Heart left ventricle (tissue), 13 donors: ENCODE data around the gene P2RY12.

Experiments
- CTCF ChIP-seq, 12 donors: fragments of 200-600 bp; sonication (generic) in 4 of 12; IDR thresholded peaks; one replicate each; pipeline versions ENCODE4 v1.5.0 to v1.8.0; 2018 to 2022; ENCODE audit warnings: antibody characterized with exemption in 12 of 12, mild to moderate bottlenecking in 5 of 12
- POLR2A ChIP-seq, 2 donors: fragments of 450-650 bp; IDR thresholded peaks; one replicate each; pipeline ENCODE4 v1.6.1; 2017; ENCODE audit warnings: antibody characterized with exemption in 2 of 2, mild to moderate bottlenecking in 2 of 2, moderate library complexity in 2 of 2
- donor health status: ischemic (EF 13 %, LVEDD 7.1; RV severe dilation, severe dysfunction).
- donor health status: DM: no; HTN: yes; CAD: no.
- donor health status: DM: no; HTN: no; CAD: no.
- donor health status: ischemic (EF 25% LVEDD 6.9; RV normal size, moderate dysfunction).
- donor health status: ischemic (EF 25% LVEDD 5.7; RV mildly dilated, moderate dysfunction).
- donor health status: ischemic (EF 35%, LVEDD 5.7; RV mildly dilated, moderate dysfunction).
- donor health status: nonischemic (EF 11% LVEDD 7.7; RV severe dilation, severe dysfunction).
- donor health status: DM: yes; HTN: yes; CAD: no.
- donor health status: PGD.
- donor health status: ischemic (EF 29% LVEDD 5.4; RV normal size, mild dysfunction).
- donor health status: nonischemic (EF 23%, LVEDD 6.1; RV moderate dilation, normal function).

GRCh38 chr3:151314593-151314992 lies 70.0 kb downstream of the P2RY12 start:
- TF ChIP-seq CTCF (IDR thresholded peaks at IDR 0.05) (no peak), POLR2A (IDR thresholded peaks at IDR 0.05) (no peak)
